ENCODE measurements around the gene SEMA6B. TPM values are rescaled to one million over a fixed set of nuclear protein-coding genes. Genes with fewer than 3 reads are reported as not detected.

Gene SEMA6B
- total RNA-seq, 1 experiment from 2014 or later = 8.4 TPM

DNA sequence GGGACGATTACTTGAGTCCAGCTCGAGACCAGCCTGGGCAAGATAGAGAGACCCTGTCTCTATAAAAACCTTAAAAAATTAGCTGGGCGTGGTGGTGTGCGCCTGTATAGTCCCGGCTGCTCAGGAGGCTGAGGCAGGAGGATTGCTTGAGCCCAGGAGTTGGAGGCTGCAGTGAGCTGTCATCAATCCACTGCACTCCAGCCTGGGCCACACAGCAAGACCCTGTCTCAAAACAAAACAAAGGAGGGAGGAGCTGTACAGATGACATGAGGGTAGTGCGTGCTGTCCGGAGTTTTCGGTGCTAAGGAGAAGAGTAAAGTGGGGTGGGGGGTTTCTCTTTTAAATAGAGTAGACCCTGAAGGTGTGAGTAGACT lies 64.8 kb downstream of the SEMA6B start:
- no peak for DNase-seq (ENCODE audit: low spot score)

GRCh38 chr19:4493929-4494690 lies 65.4 kb downstream of the SEMA6B start:
- DNase-seq (ENCODE audit: low spot score) = no peak

- DNase-seq (ENCODE audit: low spot score) = no peak
Observed at GRCh38 chr19:4493104-4493928, 66.2 kb downstream of the SEMA6B start.

Other genes with a start within 250 kb of the SEMA6B start
- gene STAP2, start 220.9 kb downstream of the SEMA6B start, total RNA-seq (2014; rRNA removed; shearing (Covaris generic)) = 0.19 and 0.78 TPM in 2 replicates
- 1.7 and 2.9 TPM in 2 replicates for gene MPND, start 216.1 kb downstream of the SEMA6B start, total RNA-seq (2014; rRNA removed; shearing (Covaris generic))
- gene SH3GL1, start 159.1 kb downstream of the SEMA6B start, total RNA-seq (2014; rRNA removed; shearing (Covaris generic)) = 34.1 TPM in 2 replicates
- 18.6 and 19.0 TPM in 2 replicates for gene CHAF1A, start 157.0 kb downstream of the SEMA6B start, total RNA-seq (2014; rRNA removed; shearing (Covaris generic))
- 90.1 and 114 TPM in 2 replicates for gene UBXN6, start 101.9 kb downstream of the SEMA6B start, total RNA-seq (2014; rRNA removed; shearing (Covaris generic))
- gene HDGFL2, start 87.4 kb downstream of the SEMA6B start, total RNA-seq (2014; rRNA removed; shearing (Covaris generic)) = 22.0 and 34.2 TPM in 2 replicates
- gene PLIN4, start 41.2 kb downstream of the SEMA6B start, total RNA-seq (2014; rRNA removed; shearing (Covaris generic)) = 0.75 and 1.4 TPM in 2 replicates
- gene PLIN5, start 24.5 kb downstream of the SEMA6B start, total RNA-seq (2014; rRNA removed; shearing (Covaris generic)) = 0.25 TPM in 1 of 2 replicates, not detected in the other
- 0.29 and 0.43 TPM in 2 replicates for gene LRG1, start 19.6 kb downstream of the SEMA6B start, total RNA-seq (2014; rRNA removed; shearing (Covaris generic))
- gene TNFAIP8L1, start 79.8 kb upstream of the SEMA6B start, total RNA-seq (2014; rRNA removed; shearing (Covaris generic)) = 2.7 and 2.8 TPM in 2 replicates
- 165 and 192 TPM in 2 replicates for gene MYDGF, start 110.7 kb upstream of the SEMA6B start, total RNA-seq (2014; rRNA removed; shearing (Covaris generic))
- 27.7 and 47.5 TPM in 2 replicates for gene DPP9, start 164.2 kb upstream of the SEMA6B start, total RNA-seq (2014; rRNA removed; shearing (Covaris generic))
- 6.0 and 6.1 TPM in 2 replicates for gene FEM1A, start 232.1 kb upstream of the SEMA6B start, total RNA-seq (2014; rRNA removed; shearing (Covaris generic))